HG03460 (cell line): ENCODE results near the gene ZBED5.
"Not testable (repeated sequence)": the region's sequence is repeated elsewhere in the genome, so short reads cannot be mapped to it uniquely, and the experiment has no call there.

ENCODE experiments used
- ATAC-seq: cut with Tn5 transposase; IDR thresholded peaks from one replicate; pipeline ENCODE4 v1.9.1; 2021; ENCODE audit not compliant: unreplicated experiment

ZBED5 gene

GRCh38 chr11:10844356-10844755 is 13.5 kb downstream of the ZBED5 start:
- ATAC-seq: no peak

GRCh38 chr11:10838881-10839280 is 19.0 kb downstream of the ZBED5 start:
- no peak for ATAC-seq

GRCh38 chr11:10838083-10838482 is 19.8 kb downstream of the ZBED5 start:
- no peak for ATAC-seq

- not testable (repeated sequence) for ATAC-seq
Observed at GRCh38 chr11:10836884-10837283, 21.0 kb downstream of the ZBED5 start.

GRCh38 chr11:10829139-10829538 is 28.7 kb downstream of the ZBED5 start:
- ATAC-seq: no peak

- no peak for ATAC-seq
Observed at GRCh38 chr11:10828402-10828801, 29.5 kb downstream of the ZBED5 start.

GRCh38 chr11:10824888-10825287 is 33.0 kb downstream of the ZBED5 start:
- ATAC-seq: peak; percentile 76

GRCh38 chr11:10823152-10823579 is 34.7 kb downstream of the ZBED5 start:
- ATAC-seq: no peak

GRCh38 chr11:10822491-10822890 is 35.4 kb downstream of the ZBED5 start:
- not testable (repeated sequence) for ATAC-seq

- no peak for ATAC-seq
Observed at GRCh38 chr11:10818594-10818993, 39.3 kb downstream of the ZBED5 start.

- ATAC-seq: no peak
Observed at GRCh38 chr11:10813945-10814344, 43.9 kb downstream of the ZBED5 start.

- ATAC-seq: peak; percentile 17
Observed at GRCh38 chr11:10809373-10810160, 48.3 kb downstream of the ZBED5 start.

GRCh38 chr11:10808553-10809372 is 49.1 kb downstream of the ZBED5 start, which contains the start of gene EIF4G2:
Gene EIF4G2 (minus strand): TSS chr11:10808926.
- ATAC-seq: peak; percentile 90

GRCh38 chr11:10808235-10808552 is 49.7 kb downstream of the ZBED5 start:
- ATAC-seq: peak; percentile 19

GRCh38 chr11:10807493-10808234 is 50.2 kb downstream of the ZBED5 start:
- ATAC-seq: peak; percentile 6

- ATAC-seq: no peak
Observed at GRCh38 chr11:10806206-10806605, 51.6 kb downstream of the ZBED5 start.

GRCh38 chr11:10805741-10806140 is 52.1 kb downstream of the ZBED5 start:
- ATAC-seq: no peak

GRCh38 chr11:10803676-10804075 is 54.2 kb downstream of the ZBED5 start:
- ATAC-seq: no peak
